Thyroid gland (tissue), 4 donors: Measurements from ENCODE around the gene NXN.

ENCODE experiments used
- CTCF ChIP-seq, 6 experiments: fragments of 200-600 bp in 3 of 6; fragments of 450-650 bp in 3 of 6; sonication (generic) in 3 of 6; IDR thresholded peaks; one replicate each; pipeline ENCODE4 v1.5.1; 2016 to 2019; ENCODE audit warnings: antibody characterized with exemption in 6 of 6, mild to moderate bottlenecking in 2 of 6, inconsistent platforms in 1 of 6, moderate library complexity in 1 of 6
- POLR2A ChIP-seq, 2 donors: fragments of 450-650 bp; IDR thresholded peaks; one replicate each; pipeline ENCODE4 v1.6.1; 2017; ENCODE audit warnings: antibody characterized with exemption in 2 of 2, mild to moderate bottlenecking in 2 of 2, moderate library complexity in 1 of 2

GRCh38 chr17:962166-962565 is 17.4 kb downstream of the NXN start:
- TF ChIP-seq CTCF (IDR thresholded peaks at IDR 0.05) (no peak), POLR2A (IDR thresholded peaks at IDR 0.05) (no peak)
